Activated CD8-positive, alpha-beta memory T cell treated with anti-CD3 and anti-CD28 coated beads for 48 hours (primary cell): Measurements from ENCODE around the gene TMEM35A.
A peak's percentile ranks its signal among the peaks of the same experiment; 100 is the strongest.
"Not testable (repeated sequence)": the region's sequence is repeated elsewhere in the genome, so short reads cannot be mapped to it uniquely, and the experiment has no call there.

Experiments used
- DNase-seq, 3 experiments: peaks; one replicate each; pipeline ENCODE4 v3.0.0-alpha.2; 2020; ENCODE audit warnings: low read depth in 2 of 3, low spot score in 2 of 3

The TMEM35A gene, protein sequence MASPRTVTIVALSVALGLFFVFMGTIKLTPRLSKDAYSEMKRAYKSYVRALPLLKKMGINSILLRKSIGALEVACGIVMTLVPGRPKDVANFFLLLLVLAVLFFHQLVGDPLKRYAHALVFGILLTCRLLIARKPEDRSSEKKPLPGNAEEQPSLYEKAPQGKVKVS

DNA sequence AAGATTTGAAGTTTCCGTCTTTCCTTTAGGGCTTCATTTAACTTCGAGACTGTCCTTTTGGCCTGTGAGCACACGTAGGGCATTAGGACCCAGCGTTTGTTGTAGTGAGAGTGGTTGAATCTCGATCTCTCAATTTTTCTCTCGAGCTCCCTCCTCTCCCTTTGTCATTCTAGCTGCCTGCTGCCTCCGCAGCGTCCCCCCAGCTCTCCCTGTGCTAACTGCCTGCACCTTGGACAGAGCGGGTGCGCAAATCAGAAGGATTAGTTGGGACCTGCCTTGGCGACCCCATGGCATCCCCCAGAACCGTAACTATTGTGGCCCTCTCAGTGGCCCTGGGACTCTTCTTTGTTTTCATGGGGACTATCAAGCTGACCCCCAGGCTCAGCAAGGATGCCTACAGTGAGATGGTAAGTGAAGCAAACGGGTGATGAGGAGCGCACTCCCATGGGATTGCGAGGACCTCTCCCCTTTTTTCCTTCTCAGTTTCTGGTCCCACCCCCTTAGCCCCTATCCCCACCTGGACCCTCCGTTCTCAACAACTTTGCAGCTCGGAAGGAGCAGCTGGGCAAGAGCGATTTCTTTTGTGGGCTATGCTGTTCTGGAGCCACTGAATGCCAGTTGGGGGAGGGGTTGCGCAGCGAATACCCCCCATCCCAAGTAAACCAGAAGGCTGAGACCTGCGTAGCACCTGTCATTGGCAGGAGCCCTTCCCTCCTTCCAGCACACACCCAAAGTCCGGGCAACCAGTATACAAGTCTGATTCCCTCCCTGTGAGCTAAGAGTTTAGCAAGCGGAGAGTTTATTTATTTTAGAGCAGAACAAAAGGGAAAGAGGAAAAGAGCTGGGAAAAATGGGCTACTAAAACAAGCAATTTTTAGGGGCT is at the start of gene TMEM35A:
Gene TMEM35A, plus strand, starts transcription at position 164 of the 883 bp plus-strand sequence. Its CDS starts 124 bp downstream, at position 288.
- DNase-seq: no peak

DNA sequence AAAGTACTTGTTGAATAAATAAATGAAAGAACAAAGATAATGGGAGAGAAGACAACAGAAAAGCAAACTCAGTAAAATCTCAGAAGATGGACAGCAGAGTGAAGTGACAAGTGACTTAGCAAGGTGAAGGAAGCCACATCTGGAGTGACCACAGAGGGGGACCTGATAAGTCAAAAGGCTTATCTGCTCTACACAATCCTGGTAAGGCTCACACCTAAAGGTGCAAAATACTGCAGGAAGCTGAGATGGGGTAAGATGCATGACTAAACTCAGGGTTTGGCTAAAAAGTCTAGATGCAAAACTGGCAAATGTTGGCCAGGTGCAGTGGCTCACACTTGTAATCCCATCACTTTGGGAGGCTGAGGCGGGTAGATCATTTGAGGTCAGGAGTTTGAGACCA is 49.0 kb upstream of the TMEM35A start:
- no peak for DNase-seq

DNA sequence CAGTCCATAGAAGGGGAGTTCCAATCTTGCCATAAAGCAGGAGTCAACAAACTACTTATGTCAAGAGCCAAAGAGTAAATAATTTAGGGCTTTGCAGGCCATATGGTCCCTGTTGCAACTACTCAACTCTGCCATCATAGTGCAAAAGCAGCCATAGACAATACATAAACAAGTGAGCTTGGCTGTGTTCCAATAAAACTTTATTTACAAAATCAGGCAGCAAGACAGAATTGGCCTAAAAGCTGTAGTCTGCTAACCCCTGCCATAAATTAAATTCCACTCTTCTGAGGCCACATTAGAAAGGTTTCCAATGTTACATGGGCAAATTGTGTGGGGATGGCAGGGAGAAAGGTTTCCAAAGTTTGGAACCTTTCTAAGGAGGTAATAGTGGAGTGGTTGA is 41.4 kb upstream of the TMEM35A start:
- no peak for DNase-seq

DNA sequence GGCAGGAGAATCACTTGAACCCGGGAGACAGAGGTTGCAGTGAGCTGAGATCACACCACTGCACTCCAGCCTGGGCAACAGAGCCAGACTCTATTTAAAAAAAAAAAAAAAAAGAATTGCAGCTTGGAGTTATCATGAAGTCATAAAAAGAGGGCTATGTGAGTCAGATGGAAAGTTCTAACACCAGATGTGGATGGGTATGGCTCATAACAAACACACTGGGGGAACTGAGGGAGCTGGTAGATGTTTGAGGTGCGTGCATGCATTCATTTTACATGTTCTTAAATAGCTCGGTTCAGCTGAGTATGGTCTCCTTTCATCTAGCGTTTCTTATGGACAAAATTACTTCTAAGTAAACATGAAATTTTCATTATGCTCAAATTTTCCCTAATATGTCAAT is 38.5 kb upstream of the TMEM35A start:
- no peak for DNase-seq

DNA sequence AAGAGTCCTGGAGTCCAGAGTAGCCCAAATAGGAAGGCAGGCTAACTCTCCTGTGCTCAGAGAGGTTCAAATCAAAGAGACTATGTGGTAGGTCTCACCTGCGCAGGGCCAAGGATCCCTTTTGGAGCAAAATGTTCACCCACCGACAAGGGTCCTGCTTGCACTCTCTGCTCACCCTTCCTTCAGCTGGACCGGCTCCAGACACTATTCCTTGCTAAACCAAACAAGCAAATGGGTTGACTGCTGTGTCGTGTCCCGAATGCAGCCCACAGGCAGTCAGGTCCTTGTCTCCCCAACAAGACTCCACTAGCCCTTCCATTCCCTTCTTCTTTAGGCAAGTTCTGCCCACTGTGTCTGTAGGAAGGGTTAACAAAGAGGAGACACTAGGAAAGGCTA is 27.5 kb upstream of the TMEM35A start:
- no peak for DNase-seq

DNA sequence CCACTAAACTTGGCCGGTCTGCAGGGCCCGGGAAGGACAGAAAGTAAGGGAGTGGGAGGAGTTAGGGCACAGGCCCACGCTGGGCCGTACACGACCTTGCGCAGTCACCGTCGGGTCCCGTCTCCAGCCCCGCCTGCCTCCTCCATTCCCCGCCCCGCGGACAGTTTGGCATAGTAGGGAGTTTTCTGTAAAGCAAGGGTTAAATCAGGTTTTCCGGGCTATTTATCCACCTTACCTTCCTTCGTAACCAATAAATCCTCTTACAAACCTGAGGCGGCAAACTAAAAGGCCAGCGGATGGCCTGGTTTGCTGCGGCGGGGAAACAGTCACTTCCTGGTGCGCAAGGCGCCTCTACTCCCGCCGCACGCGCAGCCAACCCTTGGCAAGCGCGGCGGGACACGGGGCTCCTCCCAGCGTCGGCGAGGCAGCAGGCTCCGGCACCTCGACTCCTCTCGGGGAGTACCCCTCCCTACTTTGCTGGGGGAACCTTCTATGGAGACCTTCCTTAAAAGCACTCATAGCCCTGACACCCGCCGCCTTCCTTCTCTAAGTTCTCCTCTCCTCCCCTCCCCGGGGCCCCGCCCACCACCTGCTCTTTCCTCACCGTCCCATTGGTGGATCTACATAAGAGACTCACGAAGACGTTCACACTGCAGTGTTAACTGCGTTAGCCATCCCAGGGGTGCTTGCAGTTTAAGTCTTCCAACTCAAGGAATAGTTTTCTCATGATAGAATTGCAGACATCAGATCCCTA is 27.0 kb upstream of the TMEM35A start, which contains the start of gene TRMT2B:
Gene TRMT2B, minus strand, starts transcription at position 563 of the 754 bp plus-strand sequence. CDS start 9,822 bp downstream, outside the sequence.
- DNase-seq: peak; percentile 28 to 47 (median 38)

DNA sequence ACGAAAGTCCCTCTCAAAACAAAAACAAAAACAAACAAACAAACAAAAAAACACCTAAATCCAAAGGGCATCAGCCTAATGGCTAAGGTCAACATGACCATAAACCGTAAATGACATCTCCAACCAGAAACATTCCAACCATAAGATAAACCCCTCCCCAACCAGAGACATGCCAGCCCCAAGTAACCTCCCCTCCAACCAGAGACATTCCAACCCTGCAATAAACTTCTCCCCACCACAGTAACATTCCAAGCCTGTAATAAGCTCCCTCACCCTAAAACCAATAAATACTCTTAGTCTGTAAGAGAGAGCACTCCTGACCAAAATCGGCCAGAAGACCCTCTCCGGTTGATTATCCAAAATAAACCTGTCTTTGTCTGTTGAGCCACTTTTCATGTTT is 22.1 kb upstream of the TMEM35A start:
- DNase-seq: not testable (repeated sequence)

DNA sequence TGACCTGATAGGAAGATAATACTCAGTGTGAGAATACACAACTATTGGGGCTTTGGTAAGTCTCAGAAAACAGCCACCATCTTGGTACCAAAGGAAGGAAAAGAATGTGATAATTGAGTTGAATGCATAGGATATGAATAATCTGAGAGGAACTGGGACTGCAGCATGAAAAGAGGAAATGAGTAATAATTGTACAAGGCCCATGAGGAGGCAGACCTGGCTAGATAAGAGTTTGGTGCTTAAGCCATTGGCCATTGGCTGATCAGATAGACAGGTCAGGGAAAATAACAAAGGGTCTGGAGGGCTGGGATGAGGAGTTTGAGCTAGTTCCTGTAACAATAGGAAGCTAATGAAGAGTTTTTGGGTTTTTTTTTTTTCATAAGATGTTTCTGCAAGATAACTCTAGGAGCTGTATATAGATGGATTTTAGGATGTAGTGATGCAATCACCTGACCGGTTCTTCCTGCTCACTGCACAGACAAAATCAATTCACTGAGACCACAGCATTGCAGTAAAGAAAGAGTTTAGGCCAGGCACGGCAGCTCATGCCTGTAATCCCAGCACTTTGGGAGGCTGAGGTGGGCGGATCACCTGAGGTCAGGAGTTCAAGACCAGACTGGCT is 21.5 kb upstream of the TMEM35A start:
- no peak for DNase-seq

DNA sequence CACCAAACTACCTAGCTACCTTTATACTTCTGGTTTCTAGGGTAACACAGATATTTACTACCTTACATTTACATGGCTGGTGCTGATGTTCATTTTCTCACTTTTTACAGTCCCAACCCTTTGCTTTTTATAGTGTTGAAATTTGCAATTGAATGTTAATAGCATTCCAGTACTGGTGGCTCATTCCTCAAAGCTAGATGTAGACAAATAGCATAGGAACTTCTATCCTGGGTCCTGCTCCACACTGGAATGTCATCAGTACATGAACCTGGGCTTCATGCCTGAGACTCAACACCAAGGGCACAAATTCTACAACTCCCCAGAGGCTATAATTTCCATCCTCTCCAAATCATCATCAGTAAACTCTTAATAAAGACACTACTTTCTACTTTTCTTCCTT is 16.5 kb upstream of the TMEM35A start:
- DNase-seq: no peak

DNA sequence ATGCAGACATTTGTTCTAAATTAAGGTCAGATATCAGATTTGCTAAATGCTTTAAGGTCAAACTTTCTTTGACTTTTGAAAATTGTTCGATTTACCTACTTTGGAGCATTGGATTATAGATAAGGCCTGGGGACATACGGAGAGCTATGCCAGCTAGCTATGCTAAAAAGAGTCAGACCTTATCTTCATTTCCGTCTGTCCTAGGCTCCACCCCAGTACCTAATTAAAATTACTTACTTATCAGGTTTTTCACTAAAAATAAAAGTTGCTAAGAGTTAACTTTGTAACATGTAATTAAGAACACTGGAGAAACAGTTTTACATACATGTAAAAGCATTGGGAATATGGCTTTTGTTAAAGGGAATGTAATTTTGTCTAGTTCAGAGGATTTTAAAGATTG is 7.1 kb upstream of the TMEM35A start:
- DNase-seq: no peak

DNA sequence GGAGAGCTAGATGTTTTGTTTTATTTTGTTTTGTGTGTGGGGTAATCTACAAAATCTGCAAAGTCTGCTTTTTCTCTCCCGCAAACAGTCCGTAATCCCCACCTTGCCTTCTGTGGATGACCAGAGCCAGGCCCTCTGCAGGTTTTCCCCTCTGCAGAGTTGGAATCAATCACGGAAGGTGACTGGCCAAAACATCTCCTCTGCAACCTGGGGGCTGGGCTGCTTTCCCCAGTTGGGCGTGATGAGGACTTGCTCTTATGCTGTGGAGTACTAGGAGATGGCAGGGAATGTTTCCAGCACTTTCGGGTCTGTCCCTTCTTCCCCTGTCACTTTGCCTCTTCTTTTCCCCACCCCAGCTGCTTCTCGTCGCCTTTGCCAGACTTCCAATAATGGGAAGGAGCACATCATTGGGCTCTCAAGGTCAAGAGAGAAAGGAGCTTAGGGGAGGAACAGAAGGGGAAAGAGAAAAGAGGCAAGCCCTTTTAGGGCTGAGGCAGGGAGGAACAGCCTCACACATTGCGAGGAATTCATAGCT is 1.1 kb downstream of the TMEM35A start:
- no peak for DNase-seq

DNA sequence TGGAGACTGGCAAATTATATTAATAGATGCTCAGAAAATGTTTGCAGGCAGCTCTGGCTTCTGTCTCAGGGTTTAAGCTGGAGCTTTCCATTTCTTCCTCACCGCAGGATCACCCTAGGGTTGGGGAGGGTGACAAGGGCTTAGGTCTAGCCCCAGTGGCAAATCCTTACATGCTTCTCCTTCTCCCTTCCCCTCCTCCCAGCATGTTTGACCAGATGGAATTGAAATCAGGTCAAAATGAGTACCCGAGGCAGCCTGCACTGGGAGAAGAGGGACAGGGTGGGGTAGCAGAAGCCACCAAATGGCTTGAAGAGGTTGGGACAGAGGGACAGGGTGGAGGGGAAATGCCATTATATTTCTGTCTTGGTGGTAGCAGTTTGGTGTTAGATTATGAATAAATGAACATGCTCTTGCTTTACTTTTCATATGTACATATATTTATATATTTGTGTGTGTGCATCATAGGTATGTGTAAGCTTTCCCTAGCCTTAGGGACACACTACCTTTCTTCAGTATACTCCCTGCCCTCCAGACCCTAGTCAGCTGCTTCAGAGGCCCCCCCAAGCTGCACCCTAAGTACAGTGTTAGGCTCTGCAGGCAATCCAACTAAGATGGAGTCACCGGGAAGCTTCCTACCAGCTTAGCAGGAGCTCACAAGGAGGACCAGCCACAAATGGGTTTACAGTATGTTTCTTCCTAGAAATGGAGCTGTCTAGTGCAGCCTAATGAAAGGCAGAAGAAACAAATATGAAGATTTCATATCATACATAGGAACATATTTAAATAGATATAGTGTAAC is 1.8 kb downstream of the TMEM35A start:
- DNase-seq: no peak

DNA sequence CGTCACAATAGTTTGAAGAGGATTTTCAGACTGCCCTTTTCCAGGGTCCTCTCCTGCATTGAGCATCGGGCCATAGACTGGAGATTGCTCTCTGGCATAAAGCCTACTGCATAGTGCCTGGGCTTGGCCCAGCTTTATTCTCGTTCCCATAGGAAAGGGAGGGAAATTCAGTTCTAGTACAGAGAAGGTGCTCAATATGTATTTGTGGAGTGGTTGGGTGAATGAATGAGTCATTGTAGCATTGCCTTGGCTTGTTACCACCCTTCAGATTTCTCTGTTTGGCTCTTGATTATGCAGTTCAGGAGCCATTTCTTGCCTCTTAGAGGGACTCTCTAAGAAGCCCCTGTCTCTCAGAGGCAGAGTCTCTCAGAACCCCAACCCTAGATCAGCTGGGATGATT is 2.6 kb downstream of the TMEM35A start:
- DNase-seq: no peak

DNA sequence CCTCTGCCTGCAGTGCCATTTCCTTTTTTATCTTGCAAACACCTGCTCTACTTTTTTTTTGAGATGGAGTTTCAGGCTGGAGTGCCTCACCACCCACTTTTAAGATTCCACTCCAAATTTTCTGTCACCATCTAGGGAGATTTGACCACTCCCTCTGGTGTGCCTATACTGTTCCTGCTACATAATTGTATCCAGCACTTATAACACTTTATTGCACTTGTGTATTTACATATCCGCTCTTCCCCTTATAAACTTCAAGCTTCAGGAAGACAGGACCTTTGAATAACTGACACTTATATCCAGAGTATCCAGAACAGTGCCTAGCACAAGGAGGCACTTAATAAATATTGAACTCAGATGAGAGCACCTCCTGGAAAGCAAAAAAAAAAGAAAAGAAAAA is 13.1 kb downstream of the TMEM35A start:
- DNase-seq: no peak

DNA sequence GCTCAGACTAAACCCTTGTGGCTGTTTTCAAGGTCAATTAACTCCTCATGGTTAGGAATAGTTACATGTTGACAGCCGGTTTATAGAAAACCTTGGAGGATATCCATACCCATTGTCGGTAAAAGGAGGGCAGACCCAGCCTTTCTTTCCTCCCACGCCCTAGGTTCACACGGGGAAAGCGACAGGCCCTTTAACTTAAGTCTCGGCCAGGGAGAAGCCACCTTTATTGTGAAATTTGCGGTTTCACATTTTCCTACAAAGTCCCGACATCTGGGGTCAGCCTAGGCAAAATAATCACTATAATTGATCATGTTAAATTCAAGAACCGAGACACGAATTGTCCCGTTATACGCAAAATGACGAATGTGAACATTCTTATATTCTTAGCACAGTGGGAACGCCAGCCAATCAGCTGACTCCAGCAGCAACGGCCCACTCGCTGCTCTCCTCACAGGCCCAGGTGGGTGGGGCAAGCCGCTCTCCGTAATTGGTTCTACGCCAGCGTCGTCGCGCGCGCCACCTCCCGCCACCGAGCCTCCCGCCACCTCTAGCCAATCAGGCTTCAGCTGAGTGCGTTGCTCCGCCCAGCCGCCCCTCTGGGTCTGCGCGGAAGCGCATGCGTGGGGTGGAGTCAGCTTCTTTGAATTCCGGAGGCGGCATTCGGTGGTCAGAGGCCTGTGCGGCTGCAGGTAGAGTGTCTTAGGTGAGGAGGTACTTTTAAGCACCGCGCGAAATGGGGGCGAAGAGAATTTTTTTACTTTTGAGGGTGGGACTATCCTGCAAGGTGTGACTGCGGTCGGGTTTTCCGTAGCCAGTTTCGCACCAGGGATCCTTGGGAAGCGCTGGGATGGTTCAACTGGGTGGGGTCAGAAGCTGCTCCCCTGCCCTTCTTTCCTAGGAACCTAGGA is 19.1 kb downstream of the TMEM35A start, which contains the start of gene CENPI:
Gene CENPI, plus strand, starts transcription at position 659 of the 908 bp plus-strand sequence. CDS start 2,867 bp downstream, outside the sequence.
- DNase-seq: peak; percentile 47 to 80 (median 63)

DNA sequence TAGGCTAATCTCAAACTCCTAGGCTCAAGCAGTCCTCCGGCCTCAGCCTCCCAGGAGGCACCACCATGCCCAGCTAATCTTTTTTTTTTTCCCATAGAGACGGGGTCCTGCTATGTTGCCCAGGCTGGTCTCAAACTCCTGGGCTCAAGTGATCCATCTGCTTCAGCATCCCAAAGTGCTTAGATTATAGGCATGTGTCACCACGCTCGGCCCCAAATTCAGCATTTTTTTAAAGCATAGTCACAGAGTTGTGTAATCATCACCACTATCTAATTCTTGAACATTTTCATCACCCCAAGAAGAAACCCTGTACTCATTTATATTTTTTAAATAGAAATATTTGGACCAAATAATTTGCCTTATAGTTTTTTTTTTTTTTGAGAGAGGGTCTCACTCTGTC is 29.6 kb downstream of the TMEM35A start:
- no peak for DNase-seq

DNA sequence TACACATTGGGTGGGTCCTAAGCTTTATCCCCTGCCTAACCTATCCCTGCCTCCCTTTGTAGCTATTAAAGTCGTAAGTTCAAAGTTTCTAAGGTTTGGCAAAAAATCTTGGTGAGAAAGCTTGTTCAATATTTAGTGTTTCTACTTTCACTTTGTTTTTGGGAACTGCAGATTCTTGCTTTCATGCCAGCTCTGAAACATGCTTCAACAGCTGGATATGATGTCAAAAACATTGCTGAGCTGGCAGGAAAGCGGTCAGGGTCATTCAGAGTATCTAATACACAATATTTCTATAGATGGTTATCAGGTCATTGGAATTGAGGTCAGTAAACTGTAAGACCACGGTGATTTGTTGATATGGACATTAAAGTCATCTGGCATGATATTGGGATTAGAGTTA is 39.0 kb downstream of the TMEM35A start:
- no peak for DNase-seq

DNA sequence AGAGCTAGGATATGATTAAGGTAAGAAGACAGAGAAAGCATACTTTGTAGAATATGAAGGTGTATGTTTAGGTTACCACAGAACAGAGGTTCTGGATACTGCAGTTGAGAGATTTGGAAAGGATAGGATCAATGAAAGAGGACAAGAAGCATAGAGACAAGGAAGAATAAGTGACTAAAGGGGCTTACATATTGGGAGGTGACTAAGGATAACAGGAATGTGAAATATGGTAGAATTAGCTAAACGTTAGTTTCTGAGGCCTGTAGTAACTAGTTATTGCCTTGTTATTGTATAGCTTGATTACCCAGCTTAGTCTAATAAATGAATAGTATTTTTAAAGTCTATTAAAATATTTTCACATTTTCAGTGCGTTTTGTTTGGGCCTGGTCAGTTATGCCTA is 57.6 kb downstream of the TMEM35A start:
- no peak for DNase-seq
